Mucosa of descending colon (tissue), 3 donors: ENCODE measurements around the gene TBXAS1. TPM values are rescaled to one million over a fixed set of nuclear protein-coding genes. Genes with fewer than 3 reads are reported as not detected.

Experiments
- ATAC-seq: fragments of 200-7000 bp; cut with Tn5 transposase; one replicate; pipeline ENCODE4 v1.9.1; 2020; ENCODE audit warnings: mild to moderate bottlenecking, moderate library complexity
- DNase-seq, 3 donors: peaks; one replicate each; pipeline ENCODE4 v3.0.0-alpha.2; 2020
- H3K36me3 ChIP-seq: fragments of 200-600 bp; one replicate; pipeline ENCODE4 v1.8.0; 2021; ENCODE audit warnings: low read depth, mild to moderate bottlenecking
- H3K4me1 ChIP-seq: fragments of 200-600 bp; one replicate; pipeline ENCODE4 v1.8.0; 2021; ENCODE audit warnings: low read depth, mild to moderate bottlenecking
- H3K4me3 ChIP-seq: fragments of 200-600 bp; one replicate; pipeline ENCODE4 v1.8.0; 2021; ENCODE audit warnings: mild to moderate bottlenecking
- H3K9me3 ChIP-seq: fragments of 200-600 bp; one replicate; pipeline ENCODE4 v1.8.0; 2021; ENCODE audit warnings: mild to moderate bottlenecking
- intact Hi-C, 2 donors: fragments of 100-400 bp; cut with DNase I in 1 of 2; cut with micrococcal nuclease in 1 of 2; formaldehyde crosslinking; loops; one replicate each; pipeline versions ENCODE4 v1.11.0 to v1.11.1; 2022; cut with DNase I, micrococcal nuclease
- total RNA-seq, 3 donors: library from RNA; stranded (reverse); fragmentation: NEBNext Ultra II Directional in 2 of 3; extraction: Animal tissue kit (Norgen Biotek cat#: 25700) in 2 of 3; gene quantifications; one replicate each; pipeline versions ENCODE4 v1.2.1 to v1.2.4, GENCODE V29; 2021 to 2023
- TF ChIP-seq, protein P1 (sequence below): fragments of 200-600 bp; IDR thresholded peaks from one replicate; pipeline ENCODE4 v1.8.0; 2022; ENCODE audit warnings: antibody characterized with exemption, mild to moderate bottlenecking
- donor health status: DM: no; HTN: no; CAD: no; lungs with moderate emphysema.
- donor health status: DM: no; HTN: no; CAD: no.
- donor health status: DM: no; HTN: yes; CAD: no.

TBXAS1 gene
- total RNA-seq, 3 donors from 2014 or later, result 9.4 to 15.6 (median 9.7) TPM

DNA sequence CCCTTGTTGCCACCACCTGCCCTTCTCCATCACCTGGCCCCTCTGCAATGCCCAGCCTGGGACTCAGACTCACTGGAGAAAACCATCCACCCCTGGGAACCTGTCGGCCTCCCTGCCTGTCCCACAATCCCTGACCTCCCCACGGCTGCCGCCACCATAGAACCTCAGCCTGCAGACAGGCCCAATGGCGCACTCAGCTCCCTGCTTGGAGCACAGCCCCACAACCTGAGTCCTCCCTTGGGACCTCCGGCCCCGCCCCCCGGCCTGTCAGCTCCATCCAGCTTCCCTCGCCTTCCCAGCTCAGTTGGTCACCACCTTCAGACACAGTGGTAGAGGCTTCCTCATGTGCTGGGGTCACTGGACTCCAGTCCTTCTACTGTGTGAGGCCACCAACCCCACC, 192.5 kb downstream of the TBXAS1 start:
- Histone ChIP-seq H3K9me3 (no peaks in the 10 kb centered on the region), H3K36me3 (peaks cover 4% of the 10 kb centered on the region), H3K4me1 (no peaks in the 10 kb centered on the region), H3K4me3 (no peak overlapping the region)
- TF ChIP-seq, protein P1, sequence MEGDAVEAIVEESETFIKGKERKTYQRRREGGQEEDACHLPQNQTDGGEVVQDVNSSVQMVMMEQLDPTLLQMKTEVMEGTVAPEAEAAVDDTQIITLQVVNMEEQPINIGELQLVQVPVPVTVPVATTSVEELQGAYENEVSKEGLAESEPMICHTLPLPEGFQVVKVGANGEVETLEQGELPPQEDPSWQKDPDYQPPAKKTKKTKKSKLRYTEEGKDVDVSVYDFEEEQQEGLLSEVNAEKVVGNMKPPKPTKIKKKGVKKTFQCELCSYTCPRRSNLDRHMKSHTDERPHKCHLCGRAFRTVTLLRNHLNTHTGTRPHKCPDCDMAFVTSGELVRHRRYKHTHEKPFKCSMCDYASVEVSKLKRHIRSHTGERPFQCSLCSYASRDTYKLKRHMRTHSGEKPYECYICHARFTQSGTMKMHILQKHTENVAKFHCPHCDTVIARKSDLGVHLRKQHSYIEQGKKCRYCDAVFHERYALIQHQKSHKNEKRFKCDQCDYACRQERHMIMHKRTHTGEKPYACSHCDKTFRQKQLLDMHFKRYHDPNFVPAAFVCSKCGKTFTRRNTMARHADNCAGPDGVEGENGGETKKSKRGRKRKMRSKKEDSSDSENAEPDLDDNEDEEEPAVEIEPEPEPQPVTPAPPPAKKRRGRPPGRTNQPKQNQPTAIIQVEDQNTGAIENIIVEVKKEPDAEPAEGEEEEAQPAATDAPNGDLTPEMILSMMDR, result no peak
- DNase-seq (no peak), ATAC-seq (no peak)
- intact Hi-C loops, result no loop called here

DNA sequence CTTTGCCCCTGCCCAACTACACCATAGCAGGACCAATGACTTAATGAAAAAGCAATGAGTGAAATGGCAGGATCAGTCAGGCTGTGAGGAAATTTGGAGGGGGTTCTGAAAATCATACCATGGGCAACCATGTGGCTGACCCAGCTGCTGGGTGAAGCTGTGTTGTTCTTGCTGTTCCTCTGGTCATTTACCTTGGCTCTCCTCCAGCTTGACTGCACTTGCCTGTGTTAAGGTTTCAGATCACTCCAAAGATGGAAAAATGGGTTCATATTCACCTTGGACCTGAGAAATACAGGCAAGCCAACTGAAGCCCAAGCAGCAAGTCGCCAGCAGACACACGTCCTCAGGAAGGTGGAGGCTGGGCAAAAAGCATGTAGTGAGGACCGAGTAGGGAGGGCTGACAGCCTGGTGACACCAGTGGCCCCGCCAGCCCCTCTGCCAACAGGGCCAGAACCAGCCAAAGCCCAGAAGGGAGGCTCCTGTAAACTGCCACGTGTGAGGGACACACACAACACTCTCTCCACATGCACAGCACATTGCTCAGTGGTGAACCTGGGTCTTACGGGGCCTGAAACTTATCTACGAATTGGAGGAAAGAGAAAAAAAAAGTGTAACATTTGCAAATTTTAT, 193.6 kb downstream of the TBXAS1 start:
- Histone ChIP-seq H3K4me3 (no peak overlapping the region), H3K36me3 (peaks cover 4% of the 10 kb centered on the region), H3K4me1 (no peaks in the 10 kb centered on the region), H3K9me3 (no peaks in the 10 kb centered on the region)
- no peak for ATAC-seq
- intact Hi-C loops, result no loop called here
- TF ChIP-seq, protein P1, result no peak
- no peak for DNase-seq

DNA sequence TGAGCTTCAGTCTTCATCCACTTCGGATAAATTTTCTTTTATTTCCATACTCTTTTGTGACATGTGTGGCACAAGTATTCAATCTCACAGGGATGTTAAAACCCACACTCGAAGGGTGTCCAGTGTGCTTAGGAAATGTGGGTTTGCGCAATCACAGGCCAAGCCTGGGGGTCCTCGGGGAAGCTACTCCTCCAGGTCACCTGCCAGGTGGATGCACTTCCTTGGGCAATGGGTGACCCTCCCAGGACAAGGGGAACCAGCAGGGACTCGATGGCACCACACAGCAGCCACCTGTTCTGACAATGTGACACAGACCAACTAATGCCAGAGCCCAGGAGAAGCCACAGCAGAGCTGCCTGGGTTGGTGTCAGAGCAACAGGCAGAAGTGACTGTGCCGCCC, 194.7 kb downstream of the TBXAS1 start:
- Histone ChIP-seq H3K4me1 (no peaks in the 10 kb centered on the region), H3K9me3 (no peaks in the 10 kb centered on the region), H3K36me3 (peaks cover 4% of the 10 kb centered on the region), H3K4me3 (no peak overlapping the region)
- no peak for DNase-seq
- TF ChIP-seq, protein P1, result no peak
- intact Hi-C loops, result no loop called here
- no peak for ATAC-seq

DNA sequence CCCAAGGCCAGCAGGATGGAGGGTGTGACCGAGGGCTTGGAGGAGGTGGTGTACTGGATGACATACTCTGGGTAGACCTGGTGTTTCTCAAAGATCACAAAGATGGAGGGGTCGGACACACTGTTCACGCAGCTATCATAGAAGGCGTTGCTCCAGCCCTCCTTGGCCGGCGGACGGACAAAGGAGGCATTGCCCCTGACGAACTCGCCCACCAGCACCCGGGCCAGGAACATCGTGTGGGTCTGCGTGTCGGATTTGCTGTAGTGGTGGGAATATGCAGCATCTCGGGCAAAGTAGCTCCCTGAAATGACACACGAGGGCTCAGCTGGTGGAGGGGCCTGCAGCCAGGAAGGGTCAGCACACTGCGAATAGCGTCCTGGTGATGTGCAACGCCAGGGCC, 195.5 kb downstream of the TBXAS1 start:
- no peak for DNase-seq
- H3K4me1 ChIP-seq, result no peaks in the 10 kb centered on the region
- peaks cover 4% of the 10 kb centered on the region for H3K36me3 ChIP-seq
- no peaks in the 10 kb centered on the region for H3K9me3 ChIP-seq
- intact Hi-C loops, result no loop called here
- TF ChIP-seq, protein P1, result no peak
- no peak for ATAC-seq
- H3K4me3 ChIP-seq, result no peak overlapping the region

DNA sequence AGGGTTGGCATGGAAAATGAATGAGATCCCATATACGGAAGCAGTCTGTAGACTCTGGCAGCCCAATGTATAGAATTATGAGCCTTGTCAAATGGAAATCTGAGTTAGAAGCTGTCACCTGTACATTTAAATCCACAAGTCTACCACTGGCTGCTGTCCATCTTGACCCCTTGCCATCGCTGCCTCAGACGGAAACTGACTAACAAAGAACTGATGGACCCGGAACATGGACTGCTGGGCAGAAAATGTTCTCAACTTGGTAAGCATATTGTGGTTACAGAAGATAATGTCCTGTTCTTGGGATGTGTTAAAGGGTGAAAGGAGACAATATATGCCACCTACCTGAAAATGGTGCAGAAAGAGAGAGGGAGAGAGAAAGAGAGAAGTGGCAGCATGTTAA, 196.2 kb downstream of the TBXAS1 start:
- TF ChIP-seq, protein P1, result no peak
- no peak for ATAC-seq
- no peak for DNase-seq
- no peaks in the 10 kb centered on the region for H3K9me3 ChIP-seq
- no peaks in the 10 kb centered on the region for H3K4me1 ChIP-seq
- no peak overlapping the region for H3K4me3 ChIP-seq
- peaks cover 4% of the 10 kb centered on the region for H3K36me3 ChIP-seq
- intact Hi-C loops, result no loop called here
